ENCODE measurements around the gene CTPS1. TPM values are rescaled to one million over a fixed set of nuclear protein-coding genes. Genes with fewer than 3 reads are reported as not detected.

Gene CTPS1
- total RNA-seq, 2 experiments from 2014 or later, result 72.6 to 74.5 TPM

GRCh38 chr1:40971966-40972365, 7.5 kb upstream of the CTPS1 start:
- H3K27me3 Mint-ChIP-seq (ENCODE audit: low read depth), result peaks cover 4% of the 10 kb centered on the region

GRCh38 chr1:40973912-40974311, 5.6 kb upstream of the CTPS1 start:
- ChIA-PET POLR2A (no interaction called here), CTCF (interaction anchor here (2.0 kb wide), 1 partner anchor 9 kb away, joined by 4 read pairs; no protein-coding TSS in a partner anchor)
- DNase-seq, result no peak
- no peak overlapping the region for H3K27ac Mint-ChIP-seq
- no peaks in the 10 kb centered on the region for H3K9me3 Mint-ChIP-seq (ENCODE audit: insufficient read depth)
- no peak overlapping the region for H3K4me3 Mint-ChIP-seq
- H3K4me1 Mint-ChIP-seq (ENCODE audit: low read depth), result peaks cover 15% of the 10 kb centered on the region
- H3K27me3 Mint-ChIP-seq (ENCODE audit: low read depth), result peaks cover 4% of the 10 kb centered on the region
- no peaks in the 10 kb centered on the region for H3K36me3 Mint-ChIP-seq (ENCODE audit: low read depth)
- ATAC-seq, result no peak

More at GRCh38 chr1:40971966-40972365, 7.5 kb upstream of the CTPS1 start:
- Mint-ChIP-seq H3K4me3 (no peak overlapping the region), H3K9me3 (ENCODE audit: insufficient read depth) (no peaks in the 10 kb centered on the region), H3K27ac (no peak overlapping the region), H3K36me3 (ENCODE audit: low read depth) (no peaks in the 10 kb centered on the region), H3K4me1 (ENCODE audit: low read depth) (peaks cover 11% of the 10 kb centered on the region)
- ChIA-PET POLR2A (no interaction called here), CTCF (interaction anchor here (1.3 to 2.4 kb wide), 4 partner anchors 12 to 32 kb away, joined by 3 to 9 read pairs (median 6); no protein-coding TSS in a partner anchor)
- no peak for ATAC-seq
- DNase-seq, result no peak

GRCh38 chr1:40974945-40975344, 4.6 kb upstream of the CTPS1 start:
- CTCF ChIA-PET, result no interaction called here

GRCh38 chr1:40976952-40977690, 2.4 kb upstream of the CTPS1 start:
- Mint-ChIP-seq H3K9me3 (ENCODE audit: insufficient read depth) (no peaks in the 10 kb centered on the region), H3K27ac (no peak overlapping the region), H3K27me3 (ENCODE audit: low read depth) (no peaks in the 10 kb centered on the region), H3K4me3 (no peak overlapping the region), H3K4me1 (ENCODE audit: low read depth) (peaks cover 34% of the 10 kb centered on the region), H3K36me3 (ENCODE audit: low read depth) (peaks cover 15% of the 10 kb centered on the region)
- ChIA-PET POLR2A (no interaction called here), CTCF (interaction anchor here (1.0 to 4.3 kb wide), 4 partner anchors 16 to 115 kb away, joined by 3 to 24 read pairs (median 4); partner anchors contain the start of gene CITED4)
- no peak for DNase-seq
- ATAC-seq, result no peak

More at GRCh38 chr1:40974945-40975344, 4.6 kb upstream of the CTPS1 start:
- H3K4me3 Mint-ChIP-seq, result no peak overlapping the region
- H3K27ac Mint-ChIP-seq, result no peak overlapping the region
- DNase-seq (no peak), ATAC-seq (no peak)
- H3K36me3 Mint-ChIP-seq (ENCODE audit: low read depth), result no peaks in the 10 kb centered on the region
- peaks cover 17% of the 10 kb centered on the region for H3K4me1 Mint-ChIP-seq (ENCODE audit: low read depth)
- H3K27me3 Mint-ChIP-seq (ENCODE audit: low read depth), result peaks cover 2% of the 10 kb centered on the region
- POLR2A ChIA-PET, result no interaction called here
- no peaks in the 10 kb centered on the region for H3K9me3 Mint-ChIP-seq (ENCODE audit: insufficient read depth)

GRCh38 chr1:40977716-40978115, 1.8 kb upstream of the CTPS1 start:
- no peaks in the 10 kb centered on the region for H3K27me3 Mint-ChIP-seq (ENCODE audit: low read depth)
- H3K36me3 Mint-ChIP-seq (ENCODE audit: low read depth), result peaks cover 16% of the 10 kb centered on the region
- H3K4me3 Mint-ChIP-seq, result no peak overlapping the region
- no peaks in the 10 kb centered on the region for H3K9me3 Mint-ChIP-seq (ENCODE audit: insufficient read depth)
- H3K27ac Mint-ChIP-seq, result no peak overlapping the region
- POLR2A ChIA-PET, result no interaction called here
- DNase-seq (no peak), ATAC-seq (no peak)
- CTCF ChIA-PET, result interaction anchor here (1.0 to 4.3 kb wide), 4 partner anchors 16 to 115 kb away, joined by 3 to 24 read pairs (median 4); partner anchors contain the start of gene CITED4
- H3K4me1 Mint-ChIP-seq (ENCODE audit: low read depth), result peaks cover 40% of the 10 kb centered on the region

GRCh38 chr1:40978886-40979240, 633 bp upstream of the CTPS1 start:
- H3K27me3 Mint-ChIP-seq (ENCODE audit: low read depth), result no peaks in the 10 kb centered on the region
- POLR2A ChIA-PET, result interaction anchor here (1.3 to 2.4 kb wide), 4 partner anchors 8 to 287 kb away, joined by 6 to 20 read pairs (median 15); partner anchors contain the start of genes CITED4 and NFYC
- peak overlapping the region; percentile 95 for H3K27ac Mint-ChIP-seq
- DNase-seq, result no peak
- no peak for ATAC-seq
- CTCF ChIA-PET, result interaction anchor here (1.1 to 4.3 kb wide), 4 partner anchors 17 to 116 kb away, joined by 3 to 24 read pairs (median 4); partner anchors contain the start of gene CITED4
- H3K4me3 Mint-ChIP-seq, result peak overlapping the region; percentile 81
- H3K36me3 Mint-ChIP-seq (ENCODE audit: low read depth), result peaks cover 27% of the 10 kb centered on the region
- no peaks in the 10 kb centered on the region for H3K9me3 Mint-ChIP-seq (ENCODE audit: insufficient read depth)
- peaks cover 47% of the 10 kb centered on the region for H3K4me1 Mint-ChIP-seq (ENCODE audit: low read depth)

GRCh38 chr1:40980068-40980452, 564 bp downstream of the CTPS1 start:
- ChIA-PET POLR2A (interaction anchor here (0.7 to 2.4 kb wide), 12 partner anchors 14 to 289 kb away, joined by 3 to 25 read pairs (median 4); partner anchors contain the start of genes CITED4, NFYC and SCMH1), CTCF (interaction anchor here (1.1 to 4.3 kb wide), 6 partner anchors 15 to 117 kb away, joined by 3 to 24 read pairs (median 4); partner anchors contain the start of gene CITED4)
- ATAC-seq (peak; percentile 32), DNase-seq (no peak)
- Mint-ChIP-seq H3K27me3 (ENCODE audit: low read depth) (no peaks in the 10 kb centered on the region), H3K36me3 (ENCODE audit: low read depth) (peaks cover 37% of the 10 kb centered on the region), H3K27ac (peak overlapping the region; percentile 93), H3K4me3 (peak overlapping the region; percentile 87), H3K4me1 (ENCODE audit: low read depth) (peaks cover 49% of the 10 kb centered on the region), H3K9me3 (ENCODE audit: insufficient read depth) (no peaks in the 10 kb centered on the region)

- Mint-ChIP-seq H3K36me3 (ENCODE audit: low read depth) (peaks cover 42% of the 10 kb centered on the region), H3K27ac (peak overlapping the region; percentile 93), H3K4me3 (peak overlapping the region; percentile 87), H3K9me3 (ENCODE audit: insufficient read depth) (no peaks in the 10 kb centered on the region), H3K27me3 (ENCODE audit: low read depth) (no peaks in the 10 kb centered on the region), H3K4me1 (ENCODE audit: low read depth) (peaks cover 49% of the 10 kb centered on the region)
- peak; percentile 7 for ATAC-seq
- peak; percentile 66 for DNase-seq
- ChIA-PET CTCF (interaction anchor here (1.1 to 4.3 kb wide), 5 partner anchors 14 to 32 kb away, joined by 3 to 24 read pairs (median 5); no protein-coding TSS in a partner anchor), POLR2A (interaction anchor here (0.8 to 2.4 kb wide), 10 partner anchors 14 to 289 kb away, joined by 3 to 25 read pairs (median 4); partner anchors contain the start of genes CITED4 and NFYC)
These were observed 1.1 kb downstream of the CTPS1 start for GRCh38 chr1:40980453-40981121.

- CTCF ChIA-PET, result interaction anchor here (0.9 to 2.0 kb wide), 3 partner anchors 12 to 1523 kb away, joined by 3 to 10 read pairs (median 3); no protein-coding TSS in a partner anchor
- Mint-ChIP-seq H3K36me3 (ENCODE audit: low read depth) (peaks cover 52% of the 10 kb centered on the region), H3K27ac (no peak overlapping the region), H3K4me3 (peak overlapping the region; percentile 12), H3K4me1 (ENCODE audit: low read depth) (peaks cover 44% of the 10 kb centered on the region), H3K27me3 (ENCODE audit: low read depth) (no peaks in the 10 kb centered on the region), H3K9me3 (ENCODE audit: insufficient read depth) (no peaks in the 10 kb centered on the region)
- no peak for ATAC-seq
- DNase-seq, result no peak
- POLR2A ChIA-PET, result no interaction called here
These were observed 2.4 kb downstream of the CTPS1 start for GRCh38 chr1:40981691-40982448.

GRCh38 chr1:40982721-40983120, 3.2 kb downstream of the CTPS1 start:
- Mint-ChIP-seq H3K4me1 (ENCODE audit: low read depth) (peaks cover 44% of the 10 kb centered on the region), H3K36me3 (ENCODE audit: low read depth) (peaks cover 58% of the 10 kb centered on the region), H3K27me3 (ENCODE audit: low read depth) (no peaks in the 10 kb centered on the region), H3K9me3 (ENCODE audit: insufficient read depth) (no peaks in the 10 kb centered on the region), H3K4me3 (no peak overlapping the region), H3K27ac (no peak overlapping the region)
- ChIA-PET CTCF (interaction anchor here (0.9 to 2.0 kb wide), 3 partner anchors 11 to 1524 kb away, joined by 3 to 10 read pairs (median 3); no protein-coding TSS in a partner anchor), POLR2A (interaction anchor here (0.6 to 0.7 kb wide), 2 partner anchors 8 to 25 kb away, joined by 3 read pairs; no protein-coding TSS in a partner anchor)
- DNase-seq (no peak), ATAC-seq (no peak)

- H3K4me3 Mint-ChIP-seq, result no peak overlapping the region
- DNase-seq, result no peak
- no peaks in the 10 kb centered on the region for H3K9me3 Mint-ChIP-seq (ENCODE audit: insufficient read depth)
- peak overlapping the region; percentile 37 for H3K27ac Mint-ChIP-seq
- ChIA-PET CTCF (interaction anchor here (1.1 to 2.0 kb wide), 2 partner anchors 11 to 20 kb away, joined by 3 to 10 read pairs; no protein-coding TSS in a partner anchor), POLR2A (interaction anchor here (0.6 to 0.7 kb wide), 2 partner anchors 8 to 24 kb away, joined by 3 read pairs; no protein-coding TSS in a partner anchor)
- H3K4me1 Mint-ChIP-seq (ENCODE audit: low read depth), result peaks cover 43% of the 10 kb centered on the region
- ATAC-seq, result no peak
- H3K36me3 Mint-ChIP-seq (ENCODE audit: low read depth), result peaks cover 64% of the 10 kb centered on the region
- H3K27me3 Mint-ChIP-seq (ENCODE audit: low read depth), result no peaks in the 10 kb centered on the region
These were observed 3.8 kb downstream of the CTPS1 start for GRCh38 chr1:40983286-40983685.
